Islet precursor cell (in vitro differentiated cells): Measurements from ENCODE around the gene RNF182.
"Not testable (repeated sequence)": the region's sequence is repeated elsewhere in the genome, so short reads cannot be mapped to it uniquely, and the experiment has no call there.

ENCODE experiments used
- DNase-seq: peaks from one replicate; pipeline ENCODE4 v3.0.0-alpha.2; 2018

Gene RNF182

DNA sequence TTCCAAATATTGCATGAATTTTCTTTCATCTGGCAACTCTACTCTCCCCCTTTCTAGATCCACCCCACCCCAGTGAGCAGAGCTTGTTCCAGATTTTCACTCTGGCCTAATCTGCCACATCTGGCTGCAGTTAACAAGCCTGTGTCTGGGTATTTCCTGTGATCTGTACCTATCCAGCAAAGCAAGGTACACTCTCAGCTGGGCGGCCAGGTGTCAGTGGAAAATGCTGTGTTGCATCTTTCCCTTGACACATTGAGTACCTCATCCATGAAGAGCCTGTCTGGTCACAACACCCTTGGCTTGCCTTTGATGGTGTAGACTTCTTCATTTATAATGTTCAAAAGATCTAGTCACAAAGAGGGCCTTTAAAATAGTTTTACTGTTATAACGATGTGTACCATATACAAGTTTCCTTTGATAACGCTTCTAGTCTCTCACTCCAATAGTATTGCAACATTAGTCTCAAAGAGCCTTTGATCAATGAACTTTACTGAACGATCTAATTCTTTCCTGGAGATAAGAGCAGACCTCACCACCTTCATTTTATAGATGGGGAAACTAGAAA lies 6.0 kb upstream of the RNF182 start:
- no peak for DNase-seq

DNA sequence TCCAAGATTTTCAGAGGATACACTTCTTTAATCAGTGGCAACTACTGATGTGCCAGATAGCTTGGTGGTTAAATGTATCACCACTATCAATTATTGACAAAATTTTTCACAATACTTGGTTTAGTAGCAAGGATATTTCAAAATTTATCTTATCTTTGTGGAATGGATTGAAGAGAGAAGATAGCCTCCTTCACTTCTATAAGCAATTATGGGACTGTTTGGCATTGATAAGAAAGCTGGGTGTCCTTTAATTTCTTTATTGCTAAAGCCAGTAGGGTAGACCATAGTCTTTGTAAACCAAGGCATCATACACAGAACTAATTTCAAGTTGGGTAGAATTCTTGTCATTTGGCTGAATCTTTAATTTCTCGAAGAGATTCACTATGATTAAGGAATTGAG lies 4.9 kb upstream of the RNF182 start:
- DNase-seq: no peak

GRCh38 chr6:13920552-13920951 lies 4.2 kb upstream of the RNF182 start:
- DNase-seq: no peak

- DNase-seq: no peak
Measured at GRCh38 chr6:13922750-13923149, 2.0 kb upstream of the RNF182 start.

- DNase-seq: no peak
Measured at GRCh38 chr6:13923527-13924145, 1.1 kb upstream of the RNF182 start.

- DNase-seq: peak; percentile 79
Measured at GRCh38 chr6:13924146-13924948, 405 bp upstream of the RNF182 start.

GRCh38 chr6:13926378-13926777 lies 1.6 kb downstream of the RNF182 start:
- no peak for DNase-seq

DNA sequence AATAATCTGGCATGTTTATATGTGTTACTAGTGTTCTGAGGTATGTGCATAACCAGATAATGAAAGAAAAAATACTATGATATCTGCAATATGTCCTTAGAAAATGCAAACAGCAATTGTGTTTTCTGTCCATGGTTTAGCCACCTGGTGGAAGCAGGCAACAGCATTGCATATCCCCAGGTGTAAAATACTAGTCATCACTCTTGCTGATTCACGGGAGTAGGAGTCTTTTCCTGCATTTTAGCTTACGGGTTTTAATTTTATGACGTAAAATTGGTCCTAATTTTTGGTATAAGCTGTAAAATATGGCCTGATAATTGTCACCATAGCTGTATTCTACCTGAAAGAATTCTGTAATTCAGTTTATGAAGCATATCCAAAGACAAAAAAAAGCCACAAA lies 2.5 kb downstream of the RNF182 start:
- DNase-seq: no peak

DNA sequence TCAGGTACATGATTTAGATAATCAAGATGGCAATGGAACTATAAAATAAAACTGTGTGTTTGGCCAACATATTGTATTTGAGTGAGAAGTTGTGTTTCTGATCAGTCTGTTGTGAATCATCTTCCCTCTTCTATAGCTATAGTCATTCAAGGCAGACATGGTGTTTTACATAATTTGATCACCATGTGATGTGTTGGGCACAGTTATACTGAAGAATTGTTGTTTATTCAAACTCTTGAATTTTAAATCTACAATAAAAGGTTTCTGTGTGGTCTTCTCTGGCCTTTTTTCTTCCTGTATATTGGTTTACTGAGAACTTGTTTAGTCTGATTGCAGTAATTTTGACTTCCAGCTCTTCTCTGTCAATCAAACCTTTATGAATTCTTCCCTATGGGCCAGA lies 4.4 kb downstream of the RNF182 start:
- no peak for DNase-seq

DNA sequence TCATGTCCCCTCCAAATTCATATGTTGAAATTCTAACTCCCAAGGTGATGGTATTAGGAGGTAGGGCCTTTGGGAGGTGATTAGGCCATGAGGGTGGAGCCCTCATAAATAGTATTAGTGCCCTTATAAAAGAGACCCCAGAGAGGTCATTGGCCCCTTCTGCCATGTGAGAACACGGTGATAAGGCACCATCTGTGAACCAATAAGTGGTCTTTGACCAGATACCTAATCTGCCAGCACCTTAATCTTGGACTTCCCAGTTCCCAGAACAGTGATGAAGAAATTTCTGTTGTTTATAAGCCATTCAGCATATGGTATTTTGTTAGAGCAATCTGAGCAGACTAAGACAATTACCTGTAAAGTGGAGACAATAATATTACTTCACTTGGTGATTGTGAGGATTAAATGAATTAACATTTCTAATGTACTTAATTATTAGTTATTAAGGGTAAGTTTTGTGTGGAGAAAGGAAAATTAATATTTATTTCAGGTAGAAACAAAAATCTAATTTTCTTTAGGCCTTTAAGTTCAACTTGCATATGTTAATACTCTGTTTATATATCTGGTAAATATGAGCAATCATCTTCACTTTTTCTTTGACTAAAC lies 7.1 kb downstream of the RNF182 start:
- no peak for DNase-seq

DNA sequence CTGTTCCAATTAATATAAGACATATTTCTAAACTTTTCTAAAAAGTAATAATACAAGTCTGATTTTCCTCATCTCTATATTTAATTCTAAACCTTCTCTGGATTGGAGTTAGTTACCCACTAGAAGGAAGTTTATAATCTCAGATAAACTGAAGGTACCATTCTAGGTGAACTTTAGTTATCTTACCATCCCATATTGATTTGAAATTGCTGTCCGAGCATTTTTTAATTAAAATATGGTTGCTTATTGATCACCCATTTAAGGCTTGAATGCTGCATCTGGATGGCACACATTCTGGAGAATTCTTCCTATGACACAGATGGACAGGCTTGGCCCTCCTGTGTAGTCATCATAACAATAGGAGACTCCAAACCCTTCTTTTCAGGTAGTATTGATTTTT lies 8.0 kb downstream of the RNF182 start:
- no peak for DNase-seq

GRCh38 chr6:13934721-13935120 lies 10.0 kb downstream of the RNF182 start:
- no peak for DNase-seq

- no peak for DNase-seq
Measured at GRCh38 chr6:13935190-13935880, 10.6 kb downstream of the RNF182 start.

DNA sequence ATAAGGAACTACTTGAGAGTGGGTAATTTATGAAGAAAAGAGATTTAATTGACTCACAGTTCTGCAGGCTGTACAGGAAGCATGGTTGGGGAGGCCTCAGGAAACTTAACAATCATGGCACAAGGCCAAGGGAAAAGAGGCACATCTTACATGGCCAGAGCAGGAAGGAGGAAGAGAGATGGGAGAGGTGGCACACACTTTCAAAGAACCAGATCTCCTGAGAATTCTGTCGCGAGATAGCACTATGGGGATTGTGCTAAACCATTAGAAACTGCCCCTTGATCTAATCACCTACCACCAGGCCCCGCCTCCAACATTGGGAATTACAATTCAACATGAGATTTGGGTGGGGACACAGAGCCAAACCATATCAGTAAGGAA lies 11.1 kb downstream of the RNF182 start:
- not testable (repeated sequence) for DNase-seq

- DNase-seq: no peak
Measured at GRCh38 chr6:13941902-13942301, 17.1 kb downstream of the RNF182 start.

GRCh38 chr6:13943943-13944342 lies 19.2 kb downstream of the RNF182 start:
- DNase-seq: no peak

GRCh38 chr6:13946506-13946905 lies 21.8 kb downstream of the RNF182 start:
- no peak for DNase-seq

DNA sequence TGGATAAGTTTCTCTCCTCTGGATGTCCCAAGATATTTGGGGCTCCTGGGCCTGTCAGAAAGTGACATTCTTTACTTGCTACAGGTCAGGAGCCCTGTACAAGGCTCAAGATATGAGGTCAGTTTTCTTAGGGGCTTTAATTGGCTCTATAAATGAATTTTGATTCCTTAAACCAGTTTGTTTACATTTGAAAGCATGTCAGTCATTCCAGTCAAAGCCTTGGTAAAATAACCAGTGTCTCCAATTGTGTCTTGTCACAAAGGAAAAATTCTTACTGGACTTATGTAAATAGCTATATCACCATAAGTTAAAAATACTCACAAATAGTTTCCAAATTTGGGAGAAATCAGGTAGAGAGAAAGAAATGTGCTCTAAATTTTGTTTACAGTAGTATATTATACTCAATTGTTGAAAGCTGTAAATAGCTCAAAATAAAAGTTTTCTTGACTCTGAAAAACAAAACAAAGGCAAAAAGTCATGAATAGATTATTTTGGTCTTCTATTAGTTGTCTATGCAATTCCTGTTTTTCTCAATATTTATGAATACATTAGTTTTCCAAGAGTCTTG lies 22.9 kb downstream of the RNF182 start:
- DNase-seq: no peak

DNA sequence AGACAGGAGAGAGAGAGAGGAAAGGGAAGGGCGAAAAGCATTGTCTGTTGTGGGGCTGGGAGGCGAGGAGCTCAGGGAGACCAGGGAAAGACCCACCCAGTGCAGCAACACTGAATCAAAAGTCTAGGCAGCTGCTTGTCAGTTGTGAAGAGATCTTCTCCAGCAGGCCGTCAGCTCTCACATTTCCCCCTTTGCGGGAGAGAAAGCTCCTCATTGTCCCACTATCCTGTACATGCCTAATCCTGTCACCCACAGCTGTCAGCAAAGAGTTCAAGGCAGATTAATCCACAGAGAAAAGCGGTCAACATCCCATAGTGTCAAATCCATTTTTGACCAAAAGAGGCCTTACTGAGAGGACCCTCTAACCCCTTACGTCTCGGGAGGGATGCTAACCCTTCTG lies 27.3 kb downstream of the RNF182 start:
- no peak for DNase-seq

DNA sequence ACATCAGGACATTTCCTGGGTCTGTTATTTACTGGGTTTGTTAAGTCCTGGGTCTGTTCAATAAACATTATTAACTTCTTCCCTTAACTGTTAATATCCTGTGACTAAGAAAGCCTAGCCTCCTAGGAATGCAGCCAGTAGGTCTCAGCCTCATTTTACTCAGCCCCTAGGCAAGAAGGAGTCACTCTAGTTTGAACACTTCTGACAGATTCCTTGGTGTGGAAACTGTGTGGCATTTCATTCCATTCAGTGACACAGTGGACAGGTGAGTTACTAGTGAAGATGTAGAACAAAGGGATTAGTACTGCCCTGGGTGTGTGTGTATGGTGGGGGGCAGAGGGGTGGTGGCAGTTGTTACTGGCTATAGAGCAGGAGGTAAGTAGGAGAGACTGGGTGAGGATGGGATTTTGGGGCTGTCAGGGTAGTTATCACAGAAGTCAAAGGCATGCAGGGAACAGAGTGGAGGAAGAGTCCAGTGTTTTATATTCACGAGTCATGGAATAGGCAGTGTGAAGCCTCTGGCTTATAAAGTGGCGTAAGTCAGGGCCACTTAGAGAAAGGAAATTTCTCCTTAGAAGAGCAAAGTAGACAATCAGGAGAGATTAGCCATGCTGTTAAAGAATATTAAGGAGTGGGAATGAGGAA lies 28.4 kb downstream of the RNF182 start:
- DNase-seq: peak; percentile 89

- DNase-seq: no peak
Measured at GRCh38 chr6:13965582-13966127, 40.9 kb downstream of the RNF182 start.

GRCh38 chr6:13971303-13971702 lies 46.6 kb downstream of the RNF182 start:
- no peak for DNase-seq
